Karpas-422 (cell line): ENCODE measurements around the gene FCN3. TPM values are rescaled to one million over a fixed set of nuclear protein-coding genes. Genes with fewer than 3 reads are reported as not detected.
A peak's percentile ranks its signal among the peaks of the same experiment; 100 is the strongest.

Source experiments
- DNase-seq: peaks from one replicate; pipeline ENCODE4 v3.0.0-alpha.2; 2015
- H2AFZ ChIP-seq: fragments of 200-600 bp; sonication (generic); 2 replicates; pipeline ENCODE4 v1.6.1; 2014; ENCODE audit warnings: antibody characterized with exemption, low read length, mixed read lengths
- H3K27ac ChIP-seq: fragments of 200-600 bp; sonication (generic); 2 replicates; pipeline ENCODE4 v1.5.1; 2014; ENCODE audit warnings: mild to moderate bottlenecking, low read length, moderate library complexity
- H3K27me3 ChIP-seq: fragments of 200-600 bp; sonication (generic); 2 replicates; pipeline ENCODE4 v1.6.1; 2014; ENCODE audit warnings: low read length, mixed read lengths
- H3K36me3 ChIP-seq: fragments of 200-600 bp; sonication (generic); 2 replicates; pipeline ENCODE4 v1.6.1; 2014; ENCODE audit warnings: low read length, mixed read lengths; ENCODE audit not compliant: insufficient read depth
- H3K4me1 ChIP-seq: fragments of 200-600 bp; sonication (generic); 2 replicates; pipeline ENCODE4 v1.6.1; 2014; ENCODE audit warnings: mild to moderate bottlenecking, low read length, mixed read lengths
- H3K4me2 ChIP-seq: fragments of 200-600 bp; sonication (generic); 2 replicates; pipeline ENCODE4 v1.6.1; 2014; ENCODE audit warnings: low read length, low read depth, mild to moderate bottlenecking; ENCODE audit not compliant: poor library complexity, severe bottlenecking
- H3K4me3 ChIP-seq: fragments of 200-600 bp; sonication (generic); 2 replicates; pipeline ENCODE4 v1.5.1; 2014; ENCODE audit warnings: mild to moderate bottlenecking, antibody characterized with exemption, low read length, mixed read lengths
- H3K79me2 ChIP-seq: fragments of 200-600 bp; sonication (generic); 2 replicates; pipeline ENCODE4 v1.6.1; 2014; ENCODE audit warnings: mild to moderate bottlenecking, low read length, mixed read lengths
- H3K9ac ChIP-seq: fragments of 200-600 bp; sonication (generic); 2 replicates; pipeline ENCODE4 v1.6.0; 2014; ENCODE audit warnings: low read length
- H3K9me2 ChIP-seq: fragments of 200-600 bp; sonication (generic), shearing (Covaris generic); replicated peaks from 2 replicates; pipeline ENCODE4 v1.6.0; 2014; ENCODE audit warnings: mild to moderate bottlenecking, low read length, moderate library complexity; ENCODE audit not compliant: insufficient read depth
- H3K9me3 ChIP-seq: fragments of 300-700, 200-600 bp; sonication (generic); 2 replicates; pipeline ENCODE4 v1.6.1; 2014; ENCODE audit warnings: low read length, mixed read lengths
- H4K20me1 ChIP-seq: fragments of 200-600 bp; sonication (generic); 2 replicates; pipeline ENCODE4 v1.6.1; 2014; ENCODE audit warnings: mild to moderate bottlenecking, antibody characterized with exemption, low read length, low read depth; ENCODE audit not compliant: insufficient read depth
- total RNA-seq: library from RNA; depleted of rRNA; stranded (reverse); fragments of >200 nt; shearing (Covaris generic); gene quantifications from 2 replicates; pipeline ENCODE4 v1.2.3, GENCODE V29; 2014; ENCODE audit warnings: low replicate concordance

FCN3 gene
- total RNA-seq, 1 experiment from 2014 or later = not detected

DNA sequence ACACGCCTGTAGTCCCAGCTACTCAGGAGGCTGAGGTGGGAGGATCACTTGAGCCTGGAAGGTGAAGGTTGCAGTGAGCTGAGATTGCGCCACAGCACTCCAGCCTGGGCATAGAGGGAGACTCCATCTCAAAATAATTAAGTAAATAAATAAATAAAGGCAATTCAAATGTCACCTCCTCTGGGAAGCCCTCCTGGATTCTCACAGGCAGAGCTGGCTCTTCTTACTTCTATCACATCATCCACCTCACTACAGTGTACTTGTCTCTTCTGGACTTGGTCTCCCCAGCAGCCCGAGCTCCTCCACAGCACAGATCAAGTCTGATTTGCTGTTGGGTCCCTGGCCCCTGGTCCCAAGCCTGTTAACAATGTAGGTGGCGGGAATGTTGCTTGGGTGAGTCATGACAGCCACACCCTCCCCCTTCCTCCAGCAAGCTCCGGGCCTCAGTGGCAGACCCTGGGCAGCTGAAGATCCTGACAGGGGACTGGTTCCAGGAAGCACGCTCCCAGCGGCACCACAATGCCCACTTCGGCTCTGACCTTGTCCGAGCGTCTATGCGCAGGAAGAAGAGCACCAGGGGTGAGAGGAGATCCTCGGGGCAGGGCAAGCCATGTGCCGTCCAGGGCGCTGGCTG, 27.5 kb downstream of the FCN3 start:
- no peak for DNase-seq
- no peak overlapping the region for H3K9ac ChIP-seq
- H2AFZ ChIP-seq = no peak overlapping the region

DNA sequence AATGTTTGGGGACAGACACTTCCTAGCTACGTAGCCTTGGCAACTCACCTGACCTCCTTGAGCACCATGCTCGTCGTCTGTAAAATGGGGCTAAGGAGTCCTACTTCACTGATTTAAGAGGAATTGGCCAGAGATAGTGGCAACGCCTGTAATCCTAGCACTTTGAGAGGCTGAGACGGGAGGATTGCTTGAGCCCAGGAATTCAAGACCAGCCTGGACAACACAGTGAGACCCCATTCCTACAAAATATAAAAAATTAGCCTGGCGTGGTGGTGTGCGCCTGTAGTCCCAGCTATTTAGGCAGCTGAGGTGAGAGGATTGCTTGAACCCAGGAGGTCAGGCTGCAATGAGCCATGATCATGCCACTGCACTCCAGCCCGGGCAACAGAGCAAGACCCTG, 28.3 kb downstream of the FCN3 start:
- H3K4me1 ChIP-seq = peaks cover 36% of the 10 kb centered on the region
- H3K27me3 ChIP-seq = no peaks in the 10 kb centered on the region
- no peaks in the 10 kb centered on the region for H3K9me2 ChIP-seq
- H2AFZ ChIP-seq = no peak overlapping the region
- H3K36me3 ChIP-seq = no peaks in the 10 kb centered on the region
- no peak overlapping the region for H3K9ac ChIP-seq
- no peak for DNase-seq
- H3K9me3 ChIP-seq = no peaks in the 10 kb centered on the region
- H3K27ac ChIP-seq = no peak overlapping the region
- no peaks in the 10 kb centered on the region for H3K79me2 ChIP-seq
- no peaks in the 10 kb centered on the region for H4K20me1 ChIP-seq
- no peak overlapping the region for H3K4me2 ChIP-seq
- H3K4me3 ChIP-seq = no peak overlapping the region

More for the DNA sequence above, 27.5 kb downstream of the FCN3 start:
- Histone ChIP-seq H3K4me2 (no peak overlapping the region), H3K27me3 (no peaks in the 10 kb centered on the region), H3K36me3 (no peaks in the 10 kb centered on the region), H3K27ac (no peak overlapping the region), H3K9me3 (no peaks in the 10 kb centered on the region), H4K20me1 (no peaks in the 10 kb centered on the region), H3K79me2 (no peaks in the 10 kb centered on the region), H3K4me3 (no peak overlapping the region), H3K4me1 (peaks cover 28% of the 10 kb centered on the region), H3K9me2 (no peaks in the 10 kb centered on the region)

DNA sequence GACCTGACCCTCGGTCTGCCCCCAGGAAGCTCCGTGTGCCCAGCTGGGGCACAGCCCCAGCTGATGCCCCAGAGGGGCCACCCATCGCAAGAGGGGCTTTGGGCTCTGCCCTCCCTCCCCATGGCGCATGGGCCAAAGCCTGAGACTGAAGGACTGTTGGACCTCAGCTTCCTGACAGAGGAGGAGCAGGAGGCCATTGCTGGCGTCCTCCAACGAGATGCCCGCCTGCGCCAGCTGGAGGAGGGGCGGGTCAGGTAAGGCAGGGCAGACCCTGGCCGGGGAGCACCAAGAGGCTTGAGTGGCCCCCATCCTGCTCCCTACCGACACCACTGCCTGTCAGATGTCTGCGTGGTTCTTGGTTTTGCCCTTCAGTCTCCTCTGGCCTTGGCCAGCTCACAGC, 29.4 kb downstream of the FCN3 start:
- Histone ChIP-seq H3K27me3 (no peaks in the 10 kb centered on the region), H3K36me3 (no peaks in the 10 kb centered on the region), H3K4me2 (no peak overlapping the region), H4K20me1 (no peaks in the 10 kb centered on the region), H3K9ac (no peak overlapping the region), H3K9me3 (no peaks in the 10 kb centered on the region), H2AFZ (no peak overlapping the region), H3K27ac (no peak overlapping the region), H3K4me1 (peaks cover 44% of the 10 kb centered on the region), H3K4me3 (no peak overlapping the region), H3K79me2 (no peaks in the 10 kb centered on the region), H3K9me2 (no peaks in the 10 kb centered on the region)
- no peak for DNase-seq

DNA sequence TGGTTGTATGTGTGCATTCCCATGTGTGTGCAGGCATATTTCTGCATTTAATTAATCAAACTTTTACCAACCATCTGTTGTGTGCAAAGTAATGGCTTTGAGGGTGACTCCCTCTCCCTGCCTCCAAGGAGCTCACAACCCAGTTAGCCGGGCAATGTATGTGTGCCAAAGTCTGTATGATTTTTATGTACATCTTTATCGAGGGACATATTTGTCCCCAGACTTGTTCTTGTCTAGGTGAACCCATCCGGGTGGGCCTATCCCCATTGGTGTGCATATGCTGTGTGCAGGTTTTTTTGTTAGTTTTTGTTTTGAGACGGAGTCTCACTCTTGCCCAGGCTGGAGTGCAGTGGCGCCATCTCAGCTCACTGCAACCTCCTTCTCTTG, 31.0 kb downstream of the FCN3 start:
- Histone ChIP-seq H3K9me3 (no peaks in the 10 kb centered on the region), H3K4me1 (peaks cover 36% of the 10 kb centered on the region), H3K27me3 (no peaks in the 10 kb centered on the region), H3K36me3 (no peaks in the 10 kb centered on the region), H3K9ac (peak overlapping the region; percentile 77), H3K9me2 (no peaks in the 10 kb centered on the region), H3K4me3 (peak overlapping the region; percentile 74; the same call in 1 of the 2 replicates), H3K27ac (peak overlapping the region; percentile 23; the same call in 1 of the 2 replicates), H3K79me2 (no peaks in the 10 kb centered on the region), H2AFZ (peak overlapping the region; percentile 63; the same call in 1 of the 2 replicates), H3K4me2 (peak overlapping the region; percentile 76), H4K20me1 (no peaks in the 10 kb centered on the region)
- DNase-seq = no peak

DNA sequence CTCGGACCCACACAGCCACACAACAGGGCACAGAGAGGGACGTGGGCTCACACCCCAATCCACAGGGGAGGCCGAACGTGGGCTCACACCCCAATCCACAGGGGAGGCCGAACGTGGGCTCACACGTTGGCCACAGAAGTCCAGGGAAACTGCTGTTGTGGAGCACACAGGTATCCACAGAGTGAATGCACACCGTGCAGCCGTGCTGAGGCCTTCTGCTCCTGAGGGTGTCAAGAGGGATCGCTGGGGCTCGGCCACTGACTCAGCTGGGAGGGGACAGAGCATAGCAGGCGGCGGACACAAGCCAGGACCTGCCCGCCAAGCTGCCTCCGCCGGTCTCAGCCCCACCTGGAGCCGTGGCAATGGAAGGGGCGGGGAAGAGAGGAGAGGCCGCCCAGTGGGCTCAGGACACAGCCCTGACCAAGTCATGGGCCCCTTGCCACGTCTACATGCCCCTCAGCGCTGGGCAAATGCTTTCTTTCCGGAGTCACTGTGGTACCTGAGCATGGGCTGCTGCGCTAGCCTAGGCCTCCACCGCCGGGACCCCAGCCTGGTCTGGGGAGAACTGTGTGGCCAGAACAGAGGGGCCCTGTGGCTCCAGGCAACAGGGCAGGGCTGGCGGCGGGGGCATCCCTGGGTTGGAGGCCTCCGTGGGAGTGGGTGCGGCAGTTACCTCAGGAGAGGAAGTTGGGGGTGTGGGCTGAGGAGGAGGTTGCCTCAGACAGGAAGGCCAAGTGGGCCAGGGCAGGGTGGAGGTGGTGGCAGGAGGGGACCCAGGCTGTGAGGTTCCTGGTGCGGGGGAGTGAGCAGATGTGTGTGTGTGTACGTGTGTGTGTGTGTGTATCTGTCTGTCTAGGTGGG, 31.6 kb downstream of the FCN3 start:
- Histone ChIP-seq H3K4me2 (peak overlapping the region; percentile 76), H3K79me2 (no peaks in the 10 kb centered on the region), H3K9me2 (no peaks in the 10 kb centered on the region), H3K9me3 (no peaks in the 10 kb centered on the region), H3K36me3 (no peaks in the 10 kb centered on the region), H3K27me3 (no peaks in the 10 kb centered on the region), H2AFZ (peak overlapping the region; percentile 63; the same call in 1 of the 2 replicates), H3K4me1 (peaks cover 35% of the 10 kb centered on the region), H4K20me1 (no peaks in the 10 kb centered on the region), H3K4me3 (peak overlapping the region; percentile 74), H3K27ac (peak overlapping the region; percentile 23; the same call in 1 of the 2 replicates), H3K9ac (peak overlapping the region; percentile 77)
- DNase-seq = peak; percentile 74

DNA sequence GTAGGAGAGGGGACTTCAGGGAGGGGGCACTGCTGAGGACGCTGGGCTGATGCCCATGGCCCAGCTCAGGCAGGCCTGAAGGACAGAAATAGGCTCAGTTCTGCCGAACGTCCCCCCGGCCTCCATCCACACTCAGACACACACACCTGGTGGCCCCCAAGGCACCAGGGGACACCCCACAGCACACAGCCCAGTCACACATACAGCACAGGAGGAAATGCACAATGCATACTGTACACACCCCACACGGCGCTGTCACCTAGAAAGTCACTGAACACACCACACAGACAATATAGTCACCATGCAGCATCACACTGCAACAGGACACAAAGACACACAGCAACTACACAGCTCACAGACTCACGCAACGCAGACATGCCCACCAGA, 32.2 kb downstream of the FCN3 start:
- Histone ChIP-seq H2AFZ (no peak overlapping the region), H3K36me3 (no peaks in the 10 kb centered on the region), H3K9me3 (no peaks in the 10 kb centered on the region), H4K20me1 (no peaks in the 10 kb centered on the region), H3K4me3 (peak overlapping the region; percentile 74), H3K9ac (peak overlapping the region; percentile 77), H3K27me3 (no peaks in the 10 kb centered on the region), H3K27ac (peak overlapping the region; percentile 68), H3K4me2 (peak overlapping the region; percentile 76), H3K4me1 (peaks cover 35% of the 10 kb centered on the region), H3K79me2 (no peaks in the 10 kb centered on the region), H3K9me2 (no peaks in the 10 kb centered on the region)
- peak; percentile 64 for DNase-seq

DNA sequence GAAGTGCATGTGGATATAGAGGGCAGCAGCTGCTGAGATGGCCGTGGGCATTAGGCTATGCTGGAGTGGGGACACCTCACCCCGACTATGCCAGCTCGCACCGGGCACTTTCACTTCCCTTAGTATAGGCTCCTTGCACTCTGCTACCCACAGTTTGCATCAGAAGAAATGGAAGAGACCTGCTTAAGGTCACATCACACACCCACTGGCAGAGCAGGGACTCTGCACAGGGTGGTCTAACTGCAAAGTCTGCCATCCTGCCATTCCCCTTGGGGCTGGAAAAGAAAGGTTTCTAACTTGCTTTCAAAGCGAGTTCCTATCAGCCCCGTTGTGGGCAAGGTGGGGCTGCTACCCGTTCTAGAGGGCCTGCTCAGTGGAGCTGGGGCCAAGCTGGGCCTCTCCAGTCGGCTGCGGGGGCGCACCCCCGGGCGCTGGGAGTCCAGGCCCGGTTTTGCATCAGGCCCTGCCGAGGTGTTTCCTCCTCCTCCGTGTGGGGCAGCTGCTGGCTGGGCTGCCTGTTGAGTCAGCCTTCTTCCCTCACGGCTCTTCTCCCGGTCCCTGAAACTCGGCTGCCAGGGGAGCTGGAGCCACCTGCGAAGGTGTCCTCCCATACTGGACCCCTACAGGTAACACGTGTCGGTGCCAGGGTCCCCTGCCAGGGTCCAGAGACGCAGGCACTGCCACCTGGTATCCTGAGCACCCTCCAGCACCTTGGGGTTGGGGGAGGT, 32.9 kb downstream of the FCN3 start, which contains the start of gene SYTL1:
SYTL1 (plus strand) TSS at position 498 of the 728 bp plus-strand sequence. CDS start 3,313 bp downstream, outside the sequence.
- no peaks in the 10 kb centered on the region for H3K79me2 ChIP-seq
- H3K27ac ChIP-seq = peak within 1 kb of the TSS; percentile 68
- no peaks in the 10 kb centered on the region for H3K9me2 ChIP-seq
- DNase-seq = peak; percentile 86
- H4K20me1 ChIP-seq = no peaks in the 10 kb centered on the region
- H3K4me3 ChIP-seq = peak within 1 kb of the TSS; percentile 74
- H3K36me3 ChIP-seq = no peaks in the 10 kb centered on the region
- H3K4me1 ChIP-seq = peaks cover 35% of the 10 kb centered on the region
- H3K9me3 ChIP-seq = no peaks in the 10 kb centered on the region
- H3K27me3 ChIP-seq = no peaks in the 10 kb centered on the region
- H2AFZ ChIP-seq = peak within 1 kb of the TSS; percentile 77; the same call in 1 of the 2 replicates
- peak within 1 kb of the TSS; percentile 76 for H3K4me2 ChIP-seq
- peak within 1 kb of the TSS; percentile 77 for H3K9ac ChIP-seq
